ENCODE measurements around the gene PPP2R5C.

PPP2R5C gene

DNA sequence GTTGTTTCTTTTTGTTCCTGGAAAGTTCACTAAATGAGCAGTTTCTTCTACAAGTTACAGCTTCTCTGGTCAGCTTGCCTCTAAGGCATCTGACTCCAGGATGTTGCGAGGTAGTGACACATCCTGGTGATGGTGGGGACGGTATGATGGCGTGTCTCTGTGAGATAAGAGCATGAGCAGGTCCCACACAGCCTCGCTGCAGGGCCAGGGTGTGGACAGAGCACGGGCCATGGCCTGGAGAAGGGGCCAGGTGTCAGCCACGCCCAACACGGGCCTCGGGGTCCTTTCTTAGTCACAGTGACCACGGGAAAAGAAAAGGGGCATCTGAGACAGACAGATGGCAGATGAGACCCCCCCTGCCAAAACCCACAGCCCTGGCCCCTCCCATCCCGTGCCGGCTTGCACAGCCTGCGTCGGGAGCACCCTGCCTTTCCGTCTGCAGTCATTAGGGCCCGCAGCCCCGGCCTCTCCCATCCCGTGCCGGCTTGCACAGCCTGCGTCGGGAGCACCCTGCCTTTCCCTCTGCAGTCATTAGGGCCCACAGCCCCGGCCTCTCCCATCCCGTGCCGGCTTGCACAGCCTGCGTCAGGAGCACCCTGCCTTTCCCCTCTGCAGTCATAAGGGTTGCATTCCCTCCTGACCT is 123.5 kb downstream of the PPP2R5C start:
- no peak for DNase-seq (ENCODE audit: low read depth in 2 of 2)

DNA sequence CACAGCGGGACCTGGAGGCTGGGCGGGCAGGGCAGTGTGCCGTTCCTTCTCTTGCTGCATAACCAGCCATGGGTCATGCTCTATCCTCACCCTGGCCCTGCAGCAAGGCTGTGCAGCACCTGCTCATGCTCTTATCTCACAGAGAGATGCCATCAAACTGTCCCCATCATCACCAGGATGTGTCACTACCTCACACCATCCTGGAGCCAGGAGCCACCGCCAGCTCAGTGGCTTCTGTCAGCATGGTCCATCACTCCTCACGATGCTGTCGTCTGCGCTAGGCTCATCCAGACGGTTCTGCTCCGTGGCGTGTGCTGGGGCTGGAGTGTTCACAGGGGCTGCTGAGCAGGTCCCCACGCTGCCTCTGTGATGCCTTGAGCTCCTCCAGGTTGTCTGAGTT is 125.7 kb downstream of the PPP2R5C start:
- no peak for DNase-seq (ENCODE audit: low read depth in 2 of 2)

DNA sequence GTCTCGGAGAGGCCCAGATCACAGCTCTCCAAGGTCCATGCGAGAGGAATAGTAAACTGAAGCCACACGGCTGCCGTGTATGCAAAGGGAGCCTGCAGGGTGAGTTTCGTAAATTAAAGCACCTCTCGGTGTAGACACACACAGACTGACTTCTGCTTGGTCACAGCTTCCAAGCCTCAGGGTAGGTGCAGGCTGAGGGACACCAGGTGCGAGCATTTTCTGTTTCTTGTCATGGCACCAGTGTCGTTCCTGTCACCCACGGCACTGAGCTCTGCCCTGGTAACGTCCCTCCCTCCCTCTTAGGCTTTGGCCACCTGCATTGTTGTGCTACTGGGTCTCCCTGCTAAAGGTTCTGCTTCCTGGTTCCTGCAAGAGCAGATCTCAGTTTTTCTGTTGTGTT is 126.7 kb downstream of the PPP2R5C start:
- DNase-seq (ENCODE audit: low read depth in 2 of 2), result no peak

DNA sequence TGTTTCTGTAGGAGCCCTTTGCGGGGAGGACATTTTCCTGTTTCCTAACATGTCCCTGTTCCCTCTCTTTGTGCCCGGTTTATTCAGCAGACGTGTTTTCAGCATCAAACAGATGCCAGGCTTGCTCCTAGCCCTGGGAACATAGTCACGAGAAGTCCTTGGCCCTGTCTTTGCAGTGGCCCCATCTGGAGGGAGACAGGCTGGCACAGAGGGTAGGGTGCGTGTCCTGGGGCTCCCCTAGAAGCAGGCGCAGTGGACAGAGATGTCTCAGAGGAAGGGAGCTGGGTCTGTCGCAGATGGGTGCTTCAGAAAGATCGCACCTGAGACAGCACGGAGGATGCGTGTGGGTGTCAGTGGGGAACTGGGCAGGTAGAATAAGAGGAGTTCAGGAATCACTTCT is 127.9 kb downstream of the PPP2R5C start:
- no peak for DNase-seq (ENCODE audit: low read depth in 2 of 2)

DNA sequence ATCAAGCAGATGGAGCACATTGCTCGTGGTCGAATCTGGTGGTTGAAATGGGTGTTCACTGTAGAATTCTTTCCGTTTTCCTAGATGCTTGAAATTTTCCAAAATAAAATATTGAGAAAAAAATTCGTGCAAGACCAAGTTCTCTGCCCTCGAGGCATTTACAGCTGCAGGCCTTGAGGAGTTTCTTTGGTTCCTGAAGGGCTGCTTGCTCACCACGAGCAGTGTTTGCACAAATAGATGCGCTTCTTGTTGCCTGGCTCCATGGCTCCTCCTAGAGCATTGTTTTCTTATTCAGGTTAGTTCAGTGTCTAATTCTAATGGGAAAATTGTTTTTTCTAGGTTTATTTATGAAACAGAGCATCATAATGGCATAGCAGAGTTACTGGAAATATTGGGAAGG is 128.4 kb downstream of the PPP2R5C start:
- no peak for DNase-seq (ENCODE audit: low read depth in 2 of 2)

DNA sequence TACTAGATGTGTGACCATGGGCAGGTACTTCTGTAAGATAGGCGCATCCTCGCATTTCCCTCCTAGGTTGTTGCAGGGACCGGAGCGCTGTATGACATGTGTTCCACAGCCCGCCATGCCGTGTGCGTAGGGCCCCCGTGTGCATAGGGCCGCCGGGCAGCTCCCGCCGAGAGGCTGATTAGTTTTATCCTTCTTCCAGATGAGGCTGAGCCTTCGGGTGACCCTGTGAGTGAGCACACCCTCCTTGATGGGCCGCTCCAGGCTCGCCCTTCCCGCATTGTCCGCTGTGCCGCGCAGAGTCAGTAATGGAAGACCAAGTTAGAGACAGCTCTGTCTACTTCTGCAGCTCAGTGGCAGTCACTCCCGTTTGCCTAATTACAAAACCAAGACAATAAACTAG is 130.0 kb downstream of the PPP2R5C start:
- DNase-seq (ENCODE audit: low read depth in 2 of 2), result no peak

DNA sequence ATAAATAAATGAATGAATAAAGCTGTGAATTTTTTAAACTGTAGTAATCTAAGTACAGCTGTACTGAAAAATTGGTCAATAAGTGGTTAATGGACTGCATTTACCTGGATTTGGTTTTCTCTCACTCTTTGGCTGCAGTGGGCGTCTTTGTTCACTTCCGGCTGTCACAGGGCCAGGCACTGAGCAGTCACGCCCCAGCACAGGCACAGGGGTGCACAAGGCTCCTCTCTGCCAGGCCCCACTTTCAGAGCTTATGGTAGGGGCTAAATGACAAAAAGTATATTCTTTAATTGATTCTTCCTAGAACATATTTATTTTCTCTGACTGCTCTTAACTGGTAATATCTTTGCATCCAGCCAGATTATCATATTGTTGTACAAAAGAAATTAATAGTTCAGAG is 132.2 kb downstream of the PPP2R5C start:
- DNase-seq (ENCODE audit: low read depth in 2 of 2), result no peak

DNA sequence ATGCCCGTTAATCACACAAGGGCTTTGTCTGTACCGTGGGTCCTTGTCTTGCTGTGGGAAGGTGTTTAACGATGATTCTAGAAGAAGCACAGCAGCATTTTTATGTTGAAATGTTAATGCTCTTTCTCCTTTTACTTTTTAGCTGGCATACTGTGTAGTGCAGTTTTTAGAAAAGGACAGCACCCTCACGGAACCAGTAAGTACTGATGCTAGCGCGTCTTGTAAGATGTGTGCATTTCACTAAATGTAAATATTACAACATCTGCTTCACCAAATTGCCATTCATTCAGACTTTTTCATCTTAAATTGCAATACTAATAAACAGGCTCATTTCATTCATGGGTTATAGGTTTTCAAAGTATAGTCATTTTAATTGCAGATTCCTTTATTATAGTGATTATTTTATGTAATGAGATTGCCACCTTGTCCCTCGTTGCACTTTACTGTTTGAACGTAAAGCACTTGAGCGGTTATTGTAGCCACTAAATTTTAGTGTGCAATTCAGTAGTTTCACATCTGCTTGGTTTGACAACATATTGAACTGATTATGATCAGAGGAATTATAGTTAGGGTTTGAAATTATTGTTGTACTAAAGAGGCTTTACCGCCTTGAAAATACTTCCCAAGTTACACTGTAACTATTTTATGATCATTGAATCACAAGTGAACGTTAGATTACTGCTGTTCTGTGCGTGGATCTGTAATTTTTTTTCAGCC is 133.0 kb downstream of the PPP2R5C start:
- no peak for DNase-seq (ENCODE audit: low read depth in 2 of 2)

DNA sequence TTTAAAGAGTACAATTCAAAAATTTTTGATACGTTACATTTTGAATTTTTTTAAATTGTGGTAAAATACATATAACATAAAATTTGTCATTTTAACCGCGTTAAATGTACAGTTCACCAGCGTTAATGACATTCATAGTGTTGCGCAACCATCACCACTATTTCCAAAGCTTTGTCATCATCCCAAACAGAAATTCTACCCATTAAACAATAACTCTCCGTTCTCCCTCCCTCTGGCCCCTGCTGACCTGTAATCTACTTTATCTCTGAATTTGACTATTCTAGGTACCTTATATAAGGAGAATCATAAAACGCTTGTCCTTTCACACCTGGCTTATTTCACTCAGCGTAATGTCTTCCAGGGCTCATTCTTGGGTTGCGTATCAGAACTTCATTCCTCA is 133.7 kb downstream of the PPP2R5C start:
- DNase-seq (ENCODE audit: low read depth in 2 of 2), result no peak

DNA sequence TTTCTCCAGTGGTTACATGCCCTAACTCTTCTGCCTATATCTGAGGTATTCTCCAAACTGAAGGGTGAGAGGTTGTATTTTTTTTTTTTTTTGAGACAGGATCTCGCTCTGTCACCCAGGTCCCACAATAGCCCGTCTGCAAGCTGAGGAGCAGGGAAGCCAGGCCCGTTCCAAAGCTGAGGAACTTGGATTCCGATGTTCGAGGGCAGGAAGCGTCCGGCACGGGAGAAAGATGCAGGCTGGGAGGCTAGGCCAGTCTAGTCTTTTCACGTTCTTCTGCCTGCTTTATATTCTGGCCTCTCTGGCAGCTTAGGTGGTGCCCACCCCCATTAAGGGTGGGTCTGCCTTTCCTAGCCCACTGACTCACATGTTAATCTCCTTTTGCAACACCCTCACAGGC is 135.8 kb downstream of the PPP2R5C start:
- DNase-seq (ENCODE audit: low read depth in 2 of 2), result no peak

DNA sequence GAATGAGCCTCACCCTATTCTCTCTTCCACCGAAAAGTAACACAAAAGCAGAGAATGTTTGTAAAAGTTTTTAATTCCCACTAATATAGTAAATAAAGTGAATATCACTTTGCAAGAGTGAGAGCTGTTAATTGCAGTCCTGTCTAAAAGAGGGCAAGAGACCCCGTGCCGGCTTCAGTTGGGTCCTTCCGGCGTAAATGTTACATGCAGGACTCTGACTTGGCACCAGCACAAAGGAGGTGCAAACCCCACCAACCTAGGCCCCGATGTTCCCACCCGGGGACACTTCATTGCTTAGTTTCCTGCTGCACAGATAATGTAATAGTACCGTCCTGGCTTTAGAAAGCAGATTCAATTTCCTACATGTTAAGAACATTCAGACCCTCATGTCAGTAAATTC is 136.9 kb downstream of the PPP2R5C start:
- DNase-seq (ENCODE audit: low read depth in 2 of 2), result no peak

DNA sequence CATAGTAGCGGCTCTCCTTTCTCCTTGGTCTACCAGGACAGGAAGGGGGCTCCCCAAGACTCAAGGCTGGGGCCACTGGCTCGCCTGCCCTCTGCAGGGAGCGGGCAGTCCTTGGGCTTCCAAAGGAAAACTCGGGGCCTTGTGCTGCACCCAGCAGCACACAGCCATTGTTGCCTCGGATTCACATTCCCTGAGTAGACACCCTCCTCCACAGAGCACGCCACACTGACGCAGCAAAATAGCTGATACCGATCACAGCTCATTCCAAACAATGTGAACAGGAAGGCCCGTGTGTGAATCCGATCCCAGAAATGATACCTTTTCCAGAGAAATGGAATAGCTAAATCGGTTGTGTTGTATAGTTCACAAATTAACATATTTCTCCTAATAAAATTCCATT is 137.8 kb downstream of the PPP2R5C start:
- no peak for DNase-seq (ENCODE audit: low read depth in 2 of 2)

DNA sequence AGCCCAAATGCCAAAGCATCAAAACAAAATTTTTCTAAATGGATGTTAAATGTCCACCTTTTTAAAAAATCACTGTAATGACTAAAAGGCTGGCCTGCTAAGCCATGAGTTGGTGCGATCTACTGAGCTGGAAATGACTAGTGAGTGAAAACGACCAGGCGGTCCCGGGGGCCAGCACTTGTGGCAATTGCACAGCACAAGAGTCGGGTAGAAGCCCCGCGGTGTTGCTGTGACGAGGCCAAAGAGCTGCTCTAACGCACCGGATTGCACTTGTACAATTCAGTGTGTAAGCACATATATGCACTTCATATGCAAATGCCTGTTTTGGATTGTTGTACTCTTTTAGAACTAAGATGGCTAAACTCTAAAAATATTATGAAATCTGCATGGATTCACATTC is 138.7 kb downstream of the PPP2R5C start:
- no peak for DNase-seq (ENCODE audit: low read depth in 2 of 2)

DNA sequence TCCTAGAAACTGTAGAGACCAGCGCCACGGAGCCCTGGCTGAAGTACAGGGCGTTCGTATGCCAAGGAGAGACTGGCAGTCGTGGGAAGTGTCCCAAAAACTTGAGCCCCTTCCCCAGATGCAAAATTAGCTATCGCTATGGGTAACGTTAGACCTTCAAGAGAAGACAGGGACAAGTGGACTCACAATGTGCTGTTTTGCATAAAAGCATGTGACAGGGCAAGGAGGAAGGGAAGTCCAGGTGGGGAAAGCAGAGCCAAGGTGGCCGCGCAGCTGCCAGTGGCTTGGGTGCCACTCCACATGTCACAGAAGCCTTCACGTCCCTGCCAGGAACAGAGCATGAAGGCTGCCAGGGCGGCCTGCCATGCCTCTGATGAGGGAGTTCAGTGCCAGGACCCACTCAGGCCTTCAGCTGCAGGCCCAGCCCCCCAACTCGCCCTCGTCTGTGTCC is 141.6 kb downstream of the PPP2R5C start:
- DNase-seq (ENCODE audit: low read depth in 2 of 2), result no peak

DNA sequence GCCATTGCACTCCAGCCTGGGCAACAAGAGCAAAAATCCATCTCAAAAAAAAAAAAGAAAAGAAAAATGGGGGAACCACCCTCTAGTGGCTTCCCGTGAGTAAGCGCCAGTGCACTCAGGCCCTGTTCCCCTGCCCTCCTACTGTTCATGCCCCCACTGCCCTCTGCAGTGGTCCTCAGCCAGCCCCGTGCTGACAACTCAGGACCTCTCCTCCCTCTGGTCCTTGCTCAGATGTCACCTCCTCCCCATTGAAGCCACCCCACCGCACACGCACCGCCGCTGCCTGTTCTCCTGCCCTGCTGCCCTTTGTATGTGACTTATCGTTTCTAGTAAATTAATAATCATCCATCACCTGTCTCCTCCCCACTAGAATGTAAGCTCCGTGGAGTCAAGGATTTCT is 144.1 kb downstream of the PPP2R5C start:
- DNase-seq (ENCODE audit: low read depth in 2 of 2), result no peak

DNA sequence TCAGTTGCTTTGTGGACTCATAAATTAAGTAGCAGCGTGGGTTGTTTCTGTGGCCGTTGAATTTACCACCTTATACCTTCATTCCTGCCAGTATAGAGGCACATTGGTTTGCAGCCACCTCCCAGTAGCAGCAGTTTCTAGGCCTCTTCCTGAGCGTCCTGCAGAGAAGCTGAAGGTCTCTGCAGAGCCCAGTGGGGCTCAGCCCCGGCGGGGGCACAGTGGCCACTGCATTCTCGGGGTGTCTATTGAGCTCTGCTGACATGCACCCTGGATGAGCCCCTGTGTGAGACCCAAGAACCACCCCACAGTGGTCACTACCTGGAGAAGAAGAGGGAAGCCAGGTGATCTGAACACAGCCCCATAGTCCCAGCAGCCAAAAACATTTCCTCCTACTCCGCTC is 145.1 kb downstream of the PPP2R5C start:
- no peak for DNase-seq (ENCODE audit: low read depth in 2 of 2)

DNA sequence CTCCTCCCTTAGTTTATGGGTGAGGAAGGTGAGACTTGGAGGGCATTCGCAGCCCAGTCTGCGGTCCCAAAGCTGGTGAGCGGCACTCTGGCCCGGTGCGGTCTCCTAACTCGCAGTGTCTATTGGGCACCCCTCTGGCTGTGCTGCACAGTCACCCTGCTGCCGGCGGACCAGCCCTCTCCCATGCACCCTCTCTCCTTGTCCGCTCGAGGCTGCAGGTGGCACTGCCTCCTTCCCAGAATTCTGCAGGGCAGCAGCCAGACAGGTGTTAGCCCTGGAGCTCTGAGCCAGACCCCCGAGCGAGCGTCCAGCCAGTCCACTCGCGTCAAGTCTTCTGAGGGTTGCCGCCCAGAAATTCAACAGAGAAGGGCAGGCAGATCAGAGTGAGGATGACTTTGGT is 146.1 kb downstream of the PPP2R5C start:
- DNase-seq (ENCODE audit: low read depth in 2 of 2), result no peak

DNA sequence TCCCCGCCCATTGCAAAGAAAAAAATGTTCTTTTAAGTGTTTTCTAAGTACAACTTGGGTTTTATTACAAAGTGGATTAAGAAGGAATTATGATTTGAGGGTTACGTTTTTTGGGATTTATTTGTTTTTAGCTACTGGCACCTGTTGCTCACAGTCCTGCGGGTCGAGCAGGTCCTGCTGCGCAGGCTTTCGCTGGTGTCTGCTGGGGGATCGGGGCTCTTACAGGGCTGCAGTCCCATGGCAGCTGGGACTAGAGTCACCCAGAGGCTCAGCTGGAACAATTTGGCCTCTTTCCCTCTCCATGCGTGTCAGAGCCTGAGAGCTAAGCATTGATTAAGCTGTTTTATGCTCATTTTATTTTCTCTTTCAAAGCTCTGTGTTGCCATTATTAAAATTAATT is 147.3 kb downstream of the PPP2R5C start:
- DNase-seq (ENCODE audit: low read depth in 2 of 2), result no peak

DNA sequence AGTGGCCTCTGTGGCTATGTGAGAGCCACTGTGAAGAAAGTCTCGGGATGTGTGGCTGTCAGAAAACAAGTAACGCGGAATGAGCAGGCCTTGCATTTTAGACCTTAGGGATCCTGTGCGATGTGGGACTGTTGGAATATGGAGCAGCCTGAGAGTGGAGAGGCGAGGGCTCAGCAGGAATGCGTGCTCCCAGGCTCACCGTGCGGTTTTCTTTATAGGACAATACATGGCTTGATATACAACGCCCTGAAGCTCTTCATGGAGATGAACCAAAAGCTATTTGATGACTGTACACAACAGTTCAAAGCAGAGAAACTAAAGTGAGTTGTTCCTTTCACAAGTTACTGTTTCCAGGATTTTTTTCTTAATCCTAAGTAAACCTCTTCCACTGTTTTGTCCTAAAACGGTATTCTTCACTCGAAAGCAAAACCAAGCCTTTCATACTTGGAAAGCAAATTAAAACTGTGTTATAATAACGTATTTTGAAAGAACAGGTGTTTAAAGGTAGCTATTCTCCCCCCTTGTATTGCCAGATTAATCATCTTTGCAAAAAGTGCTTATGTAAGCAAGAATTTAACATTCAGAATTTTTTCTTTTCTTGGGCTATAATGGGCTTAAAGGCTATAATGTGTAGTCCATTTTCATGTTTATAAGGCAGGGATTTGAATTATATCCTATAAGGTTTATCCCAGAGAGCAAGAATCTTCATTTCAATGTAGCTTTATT is 148.0 kb downstream of the PPP2R5C start:
- DNase-seq (ENCODE audit: low read depth in 2 of 2), result no peak

DNA sequence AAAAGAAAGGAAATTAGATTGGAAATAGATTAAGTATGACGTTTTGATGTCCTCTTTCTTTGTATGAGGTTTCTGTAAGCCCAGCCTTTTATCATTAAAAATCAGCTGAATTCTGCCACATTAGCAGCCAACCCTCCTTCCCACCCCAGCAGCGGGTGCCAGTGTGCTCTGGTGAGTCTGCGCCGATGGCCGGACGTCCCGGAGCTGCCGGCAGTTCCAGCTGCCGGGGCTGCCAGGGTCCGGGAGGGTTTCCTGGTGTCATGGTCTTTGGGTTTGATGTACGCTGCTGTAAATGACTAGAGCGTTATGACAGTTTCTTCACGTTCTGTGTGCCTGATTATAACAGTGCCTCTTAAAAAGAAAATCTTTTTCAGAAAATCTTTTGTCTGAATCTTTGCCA is 151.3 kb downstream of the PPP2R5C start:
- DNase-seq (ENCODE audit: low read depth in 2 of 2), result no peak

DNA sequence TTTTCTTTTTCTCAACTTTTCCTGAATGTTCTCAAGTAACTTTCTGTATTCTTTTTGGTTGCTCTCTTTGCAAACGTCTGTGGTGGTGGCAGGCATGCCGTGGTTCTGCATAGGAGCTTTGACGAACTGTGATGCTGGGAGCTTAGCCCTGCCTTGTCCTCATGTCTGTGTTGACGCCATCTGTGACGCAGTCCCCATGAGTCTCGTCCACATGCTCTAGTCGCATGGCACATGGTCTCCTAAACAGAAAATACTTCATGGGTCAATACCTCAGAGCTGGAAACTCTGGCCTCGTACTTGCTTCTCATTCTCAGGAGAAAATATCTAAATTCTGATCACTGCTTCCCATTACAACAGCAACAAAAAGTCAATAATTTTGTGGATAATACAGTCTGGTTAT is 152.6 kb downstream of the PPP2R5C start:
- no peak for DNase-seq (ENCODE audit: low read depth in 2 of 2)

DNA sequence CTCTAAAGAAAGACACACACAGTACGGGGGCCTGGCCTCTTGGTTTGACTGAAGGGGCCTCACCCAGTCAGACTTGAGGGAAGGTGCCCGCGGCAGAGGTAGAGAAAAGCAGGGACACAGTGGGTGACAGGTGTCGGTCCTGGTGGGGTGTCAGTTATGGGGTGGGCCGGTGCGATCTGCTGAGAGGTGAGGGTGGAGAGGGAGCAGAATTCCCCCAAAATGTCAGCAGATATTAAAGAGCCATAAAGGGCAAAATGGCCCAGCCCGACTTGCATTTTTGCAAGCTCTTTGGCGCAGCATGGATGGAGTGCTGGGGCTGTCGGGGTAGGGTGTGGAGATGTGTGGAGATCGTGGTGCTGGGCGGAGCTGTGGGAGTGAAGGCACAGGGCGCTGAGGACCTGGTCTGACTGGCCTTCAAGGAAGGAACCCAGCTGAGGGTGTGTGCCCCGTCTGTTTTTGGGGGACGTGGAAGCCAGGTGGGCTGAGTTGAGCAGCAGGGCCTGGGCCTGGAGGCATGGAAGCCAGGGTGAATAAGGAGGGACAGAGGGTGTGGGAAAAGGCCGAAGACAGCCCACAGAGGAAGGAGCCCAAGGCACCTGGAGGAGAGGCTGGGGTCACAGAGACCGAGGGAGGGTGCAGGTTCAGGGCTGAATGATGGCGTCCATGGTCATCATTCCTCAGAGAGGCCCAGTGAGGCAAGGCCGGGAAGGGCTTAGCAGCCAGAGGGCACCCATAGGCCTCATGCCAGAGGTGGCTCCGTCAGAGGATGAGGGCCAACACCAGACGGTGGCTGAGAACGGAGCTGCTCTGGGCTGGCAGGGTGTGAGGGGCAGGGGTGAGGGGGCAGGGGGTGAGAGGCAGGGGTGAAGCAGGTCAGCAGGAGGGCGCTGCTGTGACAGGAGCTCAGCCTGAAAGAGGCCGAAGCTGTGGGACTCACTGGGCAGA is 154.6 kb downstream of the PPP2R5C start:
- no peak for DNase-seq (ENCODE audit: low read depth in 2 of 2)

Data from stimulated activated CD4-positive, alpha-beta T cell treated with anti-CD3 and anti-CD28 coated beads, Interleukin-1b, Interleukin-23, amount 100 ng/mL, for 4 hours (primary cell).